ENCODE data around the gene LDLRAD1.
"Not testable (repeated sequence)": the region's sequence is repeated elsewhere in the genome, so short reads cannot be mapped to it uniquely, and the experiment has no call there.

LDLRAD1 gene

GRCh38 chr1:53992085-53992874 lies 25.7 kb downstream of the LDLRAD1 start:
- no peak for DNase-seq

- DNase-seq, result no peak
Measured at GRCh38 chr1:53987880-53988279, 30.1 kb downstream of the LDLRAD1 start.

GRCh38 chr1:53986458-53986857 lies 31.5 kb downstream of the LDLRAD1 start:
- DNase-seq, result no peak

- DNase-seq, result no peak
Measured at GRCh38 chr1:53984726-53985125, 33.3 kb downstream of the LDLRAD1 start.

DNA sequence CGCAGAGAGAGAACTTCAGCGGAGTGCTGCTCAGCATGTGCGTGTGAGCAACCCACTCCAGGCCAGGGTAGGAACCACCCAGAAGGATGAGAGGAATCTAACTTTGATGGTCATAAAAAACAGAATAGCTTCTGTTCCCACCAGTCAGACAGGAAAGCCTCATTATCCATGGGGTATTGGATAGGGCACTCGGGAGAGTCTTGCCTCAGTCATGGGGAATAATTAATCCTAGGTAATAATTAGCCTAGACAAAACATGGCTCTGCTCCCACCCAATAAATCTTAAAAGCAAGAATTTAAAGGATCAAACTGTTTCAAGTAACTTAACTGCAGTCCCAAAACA lies 35.3 kb downstream of the LDLRAD1 start:
- no peak for DNase-seq

DNA sequence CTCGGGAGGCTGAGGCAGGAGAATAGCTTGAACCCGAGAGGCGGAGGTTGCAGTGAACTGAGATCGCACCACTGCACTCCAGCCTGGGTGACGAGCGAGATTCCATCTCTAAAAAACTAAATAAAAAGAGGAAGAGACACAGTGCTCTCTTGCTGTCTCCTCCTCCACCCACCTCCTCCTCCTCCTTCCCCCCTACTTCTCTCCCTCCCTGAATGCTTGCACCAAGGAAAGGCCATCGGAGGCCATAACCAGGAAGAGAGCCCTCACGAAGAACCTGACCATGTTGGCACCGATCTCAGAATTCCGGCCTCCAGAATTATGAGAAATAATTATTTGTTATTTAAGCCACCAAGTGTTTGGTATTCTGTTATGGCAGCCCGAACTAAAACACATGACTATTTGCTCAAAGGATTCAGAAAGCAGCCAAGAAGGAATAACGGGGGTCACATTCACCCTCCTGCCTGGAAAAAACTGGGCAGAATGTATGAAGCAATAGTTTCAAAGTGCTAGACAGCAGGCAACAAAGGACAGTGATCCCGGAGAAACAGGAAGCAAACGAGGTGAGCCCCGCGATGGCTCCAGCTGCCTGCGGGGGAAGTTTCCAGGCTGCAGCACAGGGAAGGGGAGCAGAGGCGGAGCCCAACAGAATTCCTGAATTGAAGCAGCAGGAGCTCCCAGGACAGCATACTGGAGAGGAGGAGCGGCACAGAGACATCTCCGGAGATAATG lies 35.8 kb downstream of the LDLRAD1 start:
- peak; percentile 33 to 58 (median 37) for DNase-seq

DNA sequence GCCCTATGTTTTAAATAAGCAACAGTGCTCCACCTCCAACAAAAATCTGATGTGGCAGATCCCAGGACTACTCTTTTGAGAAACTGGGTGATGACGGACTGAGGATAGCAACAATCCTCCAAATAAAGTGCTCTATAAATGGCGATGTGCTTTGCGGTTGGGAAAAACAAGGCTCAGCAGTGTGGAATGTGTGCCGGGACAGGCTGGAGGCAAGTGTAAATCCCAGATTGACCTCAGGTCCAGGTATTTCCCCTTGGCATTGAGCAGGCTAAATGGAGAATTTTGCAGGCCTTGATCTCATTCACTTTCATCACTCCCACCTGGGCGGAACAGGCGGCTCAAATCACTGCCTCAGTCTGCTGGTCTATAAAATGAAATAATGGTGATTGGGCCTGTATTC lies 36.8 kb downstream of the LDLRAD1 start:
- no peak for DNase-seq

- DNase-seq, result peak; percentile 37 to 43 (median 43)
Measured at GRCh38 chr1:53979712-53980450, 38.1 kb downstream of the LDLRAD1 start.

DNA sequence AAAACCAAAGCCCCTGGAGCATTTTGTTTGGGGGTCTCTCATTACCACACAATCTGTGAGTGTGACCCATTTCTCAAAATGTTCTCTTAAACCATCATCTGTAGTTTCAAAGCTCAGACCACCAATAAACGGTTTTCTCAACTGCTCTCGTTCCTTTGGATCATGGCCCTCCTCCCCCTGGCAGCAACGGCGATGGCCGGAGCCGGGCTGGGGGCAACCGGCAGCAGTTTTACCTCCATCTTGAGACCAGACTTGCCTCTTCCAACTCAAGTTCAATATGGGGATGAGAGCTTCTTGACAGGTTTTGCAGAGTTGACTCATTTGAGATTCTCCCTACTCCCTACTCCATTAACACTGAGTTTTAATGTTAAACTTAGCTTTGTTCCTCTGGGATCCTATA lies 42.1 kb downstream of the LDLRAD1 start:
- DNase-seq, result no peak

DNA sequence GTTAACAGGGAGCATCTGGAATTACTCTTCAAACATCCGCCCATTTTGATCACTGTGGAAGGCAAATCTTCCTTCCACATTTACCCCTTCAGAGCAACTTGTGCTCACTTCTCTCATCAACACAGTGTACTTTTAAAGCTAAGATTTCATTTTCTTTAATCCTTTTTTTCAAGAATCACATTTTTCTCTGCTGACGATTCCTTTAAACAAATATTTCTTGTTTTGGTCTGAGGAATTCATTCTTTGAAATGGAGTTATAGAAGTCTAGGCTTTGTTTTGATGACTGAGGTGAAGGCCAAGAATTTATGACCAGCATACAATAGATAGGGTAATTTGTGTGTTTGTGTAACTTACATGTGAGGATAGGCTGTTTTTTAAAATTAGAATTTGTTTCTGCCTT lies 46.3 kb downstream of the LDLRAD1 start:
- DNase-seq, result no peak

DNA sequence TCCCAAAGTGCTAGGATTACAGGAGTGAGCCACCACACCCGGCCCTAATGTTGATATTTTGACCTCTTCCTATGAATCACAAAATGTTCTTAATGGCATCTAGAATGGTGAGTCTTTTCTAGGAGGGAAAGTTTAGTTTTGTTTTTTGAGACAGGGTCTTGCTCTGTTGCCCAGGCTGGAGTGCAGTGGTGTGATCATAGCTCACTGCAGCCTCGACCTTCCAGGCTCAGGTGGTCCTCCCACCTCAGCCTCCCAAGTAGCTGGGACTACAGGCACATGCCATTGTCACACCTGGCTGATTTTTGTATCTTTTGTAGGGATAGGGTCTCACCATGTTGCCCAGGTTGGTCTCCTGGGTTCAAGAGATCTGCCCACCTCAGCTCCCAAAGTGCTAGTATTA lies 48.7 kb downstream of the LDLRAD1 start:
- DNase-seq, result not testable (repeated sequence)

DNA sequence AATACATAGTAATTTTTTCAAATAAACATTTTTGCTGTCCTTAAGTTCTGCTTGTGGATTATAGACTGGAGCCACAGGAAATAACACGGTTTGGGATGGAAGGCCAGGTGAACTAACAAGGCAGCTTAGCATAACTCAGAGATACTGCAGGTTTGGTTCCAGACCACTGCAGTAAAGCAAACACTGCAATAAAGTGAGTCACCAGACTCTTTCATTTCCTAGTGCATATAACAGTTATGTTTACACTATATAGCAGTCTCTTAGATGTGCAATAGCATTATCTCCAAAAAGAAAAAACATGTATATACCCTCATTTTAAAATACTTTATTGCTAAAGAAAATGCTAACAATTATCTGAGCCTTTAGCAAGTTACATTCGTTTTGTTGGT lies 49.9 kb downstream of the LDLRAD1 start:
- no peak for DNase-seq

DNA sequence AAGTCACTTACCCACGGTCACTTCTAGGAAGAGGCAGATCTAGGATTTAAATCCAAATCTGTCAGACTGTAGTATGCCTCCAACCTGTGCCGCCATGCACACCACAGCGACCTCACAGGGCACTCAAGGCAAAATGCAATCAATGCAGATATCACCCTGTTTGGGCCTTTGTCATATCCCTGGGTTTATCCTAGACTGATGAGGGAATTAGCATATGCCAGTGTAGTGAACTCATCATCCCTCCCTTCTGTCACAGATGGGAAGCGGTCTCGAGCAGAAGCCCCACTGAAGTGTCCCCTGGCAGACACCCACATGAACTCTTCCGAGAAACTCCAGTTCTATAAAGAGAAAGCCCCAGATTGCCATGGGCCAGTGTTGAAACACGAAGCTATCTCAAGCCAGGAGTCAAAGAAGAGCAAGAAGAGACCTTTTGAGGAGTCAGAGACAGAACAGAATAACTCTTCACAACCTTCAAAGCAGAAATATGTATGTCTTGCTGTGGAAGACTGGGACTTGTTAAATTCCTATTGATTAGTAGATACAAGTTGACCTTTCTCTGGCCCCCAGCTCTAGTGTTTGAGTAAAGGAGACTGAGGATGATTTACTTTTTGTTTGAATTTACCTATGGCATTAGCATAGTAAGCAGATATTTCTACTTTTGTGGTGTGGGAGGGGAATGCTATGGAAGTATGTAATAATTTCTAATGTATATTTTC lies 50.4 kb downstream of the LDLRAD1 start:
- no peak for DNase-seq

GRCh38 chr1:53966794-53967193 lies 51.2 kb downstream of the LDLRAD1 start:
- DNase-seq, result no peak

GRCh38 chr1:53964109-53964508 lies 53.9 kb downstream of the LDLRAD1 start:
- no peak for DNase-seq

GRCh38 chr1:53963460-53963859 lies 54.5 kb downstream of the LDLRAD1 start:
- no peak for DNase-seq

DNA sequence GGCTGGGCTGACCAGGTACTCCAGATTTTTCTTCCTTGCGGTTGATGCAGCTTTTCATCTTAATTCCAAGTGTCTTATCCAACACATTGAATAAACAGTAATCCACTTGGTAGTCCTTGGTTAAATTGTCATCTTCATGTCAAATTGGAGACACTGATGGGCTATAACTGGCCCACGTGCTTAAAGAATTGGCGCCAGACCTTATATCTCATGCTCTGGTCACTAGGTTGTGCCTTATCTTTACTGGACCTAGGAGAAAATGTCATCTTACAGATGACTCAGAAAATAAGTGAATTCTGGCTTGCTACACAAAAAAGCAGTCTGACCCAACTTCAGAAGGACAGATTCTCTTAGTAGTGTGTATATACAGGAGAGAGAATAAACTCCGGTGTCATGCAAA lies 55.6 kb downstream of the LDLRAD1 start:
- no peak for DNase-seq

DNA sequence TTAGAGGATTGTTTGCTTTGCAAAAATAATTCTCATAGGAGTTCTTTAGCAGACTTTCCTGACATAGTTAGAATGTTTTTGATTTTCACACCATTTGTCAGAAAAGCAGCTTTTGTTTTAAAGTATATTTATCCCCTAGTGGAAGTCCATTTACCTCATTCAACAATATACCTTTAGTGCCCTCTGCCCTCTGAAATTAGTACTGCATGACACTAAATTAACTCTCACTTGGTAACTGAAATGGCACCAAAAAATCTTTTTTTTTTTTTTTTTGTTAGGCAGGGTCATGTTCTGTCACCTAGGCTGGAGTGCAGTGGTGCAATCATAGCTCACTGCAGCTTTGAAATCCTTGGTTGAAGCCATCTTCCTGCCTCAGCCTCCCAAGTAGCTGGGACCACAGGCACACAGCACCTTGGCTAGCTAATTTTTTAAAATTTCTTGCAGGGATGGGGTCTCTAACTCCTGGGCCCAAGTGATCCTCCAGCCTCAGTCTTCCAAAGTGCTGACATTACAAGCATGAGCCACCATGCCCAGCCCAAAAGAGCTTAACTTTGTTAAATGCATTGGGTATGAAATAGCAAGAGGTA lies 58.2 kb downstream of the LDLRAD1 start:
- peak; percentile 46 to 67 (median 61) for DNase-seq
